ENCODE measurements around the gene ZNF573. TPM values are rescaled to one million over a fixed set of nuclear protein-coding genes. Genes with fewer than 3 reads are reported as not detected.

ZNF573 gene
- total RNA-seq, 2 donors from 2014 or later = 9.7 to 11.7 TPM

DNA sequence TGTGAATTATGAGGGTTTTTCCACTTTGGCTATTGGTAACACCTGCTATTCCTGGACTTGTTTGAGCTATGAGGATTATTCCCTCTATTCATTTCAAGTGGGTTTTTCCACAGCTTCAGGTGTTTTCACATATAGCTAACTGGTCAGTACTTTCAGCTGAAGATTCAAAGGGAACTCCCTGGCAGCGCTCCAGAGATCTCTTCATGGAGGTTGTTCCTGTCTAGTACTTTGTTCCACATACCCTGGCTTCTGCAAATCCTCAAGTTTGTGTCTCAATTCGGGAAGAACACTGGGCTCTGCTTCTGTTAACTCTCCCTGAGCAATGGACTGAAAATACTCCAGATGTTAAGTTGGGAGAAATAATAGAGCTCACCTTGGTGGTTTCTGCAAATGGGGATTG lies 54.2 kb downstream of the ZNF573 start:
- DNase-seq (no peak), ATAC-seq (replicated peaks in 1 of 2) (no peak)
- H3K27me3 Mint-ChIP-seq (ENCODE audit: low read depth) = no peaks in the 10 kb centered on the region
- H3K36me3 Mint-ChIP-seq (ENCODE audit: insufficient read depth in 2 of 2) = peaks cover 4 to 8% of the 10 kb centered on the region in 2 donors
- peaks cover 2 to 11% of the 10 kb centered on the region in 2 donors for H3K9me3 Mint-ChIP-seq
- no peak overlapping the region for H3K27ac Mint-ChIP-seq
- H3K4me1 Mint-ChIP-seq (ENCODE audit: low read depth) = no peaks in the 10 kb centered on the region
- H3K4me3 Mint-ChIP-seq = no peak overlapping the region

DNA sequence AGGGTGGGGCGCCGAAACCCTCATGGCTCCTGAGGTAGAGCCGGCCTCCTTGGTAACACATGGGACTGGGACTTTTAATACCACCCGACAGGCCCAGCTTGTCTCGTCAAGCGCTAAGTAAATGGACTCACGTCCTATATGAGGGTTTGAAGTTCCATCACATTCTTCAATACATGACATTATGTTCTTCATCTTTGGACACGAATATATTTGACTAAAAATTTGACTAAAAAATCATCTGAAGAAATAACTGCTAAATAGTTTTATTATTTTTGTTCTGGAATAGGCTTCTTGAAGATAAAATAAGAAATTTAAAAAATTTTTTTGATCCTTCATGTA lies 59.5 kb downstream of the ZNF573 start:
- Mint-ChIP-seq H3K36me3 (ENCODE audit: insufficient read depth in 2 of 2) (peaks cover 12 to 14% of the 10 kb centered on the region in 2 donors), H3K4me1 (ENCODE audit: low read depth) (peaks cover 12% of the 10 kb centered on the region), H3K4me3 (peak overlapping the region; percentile 85 to 98), H3K9me3 (peaks cover 0 to 7% of the 10 kb centered on the region in 2 donors), H3K27me3 (ENCODE audit: low read depth) (no peaks in the 10 kb centered on the region), H3K27ac (peak overlapping the region; percentile 90)
- no peak for DNase-seq
- ATAC-seq (replicated peaks in 1 of 2) = no peak

GRCh38 chr19:37719111-37719926 lies 60.1 kb downstream of the ZNF573 start, which contains the start of gene ZNF607:
Gene ZNF607 (minus strand): TSS chr19:37719761. CDS start chr19:37711618, 8,143 bp downstream.
- Mint-ChIP-seq H3K4me1 (ENCODE audit: low read depth) (peaks cover 12% of the 10 kb centered on the region), H3K27ac (peak within 1 kb of the TSS; percentile 90), H3K9me3 (peaks cover 0 to 7% of the 10 kb centered on the region in 2 donors), H3K4me3 (peak within 1 kb of the TSS; percentile 85 to 98), H3K36me3 (ENCODE audit: insufficient read depth in 2 of 2) (peaks cover 14 to 16% of the 10 kb centered on the region in 2 donors), H3K27me3 (ENCODE audit: low read depth) (no peaks in the 10 kb centered on the region)
- ATAC-seq (replicated peaks in 1 of 2) (peak; percentile 94 to 95), DNase-seq (peak; percentile 89 to 91)

DNA sequence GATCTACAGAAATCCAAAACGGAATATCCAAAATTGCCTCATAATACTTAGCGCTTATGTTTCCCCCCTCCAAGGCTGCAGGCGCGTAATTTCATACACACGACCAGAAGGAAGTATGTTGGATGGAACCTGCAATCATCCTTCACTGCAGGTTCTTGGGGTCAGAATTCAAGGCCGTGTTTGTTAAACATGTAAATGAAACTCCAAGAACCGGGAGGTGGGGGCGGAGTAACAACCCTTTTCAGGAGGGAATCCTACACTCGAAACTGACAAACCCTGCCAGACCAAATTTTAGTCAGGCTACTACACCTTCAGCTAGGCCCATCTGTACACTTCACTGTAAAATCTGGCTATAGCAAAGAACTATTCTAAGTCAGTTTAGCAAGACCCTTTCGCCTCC lies 61.1 kb downstream of the ZNF573 start:
- H3K27me3 Mint-ChIP-seq (ENCODE audit: low read depth) = no peaks in the 10 kb centered on the region
- H3K4me3 Mint-ChIP-seq = peak overlapping the region; percentile 85 to 98
- DNase-seq (no peak), ATAC-seq (replicated peaks in 1 of 2) (no peak)
- H3K27ac Mint-ChIP-seq = no peak overlapping the region
- H3K36me3 Mint-ChIP-seq (ENCODE audit: insufficient read depth in 2 of 2) = peaks cover 14 to 21% of the 10 kb centered on the region in 2 donors
- H3K4me1 Mint-ChIP-seq (ENCODE audit: low read depth) = peaks cover 12% of the 10 kb centered on the region
- H3K9me3 Mint-ChIP-seq = peaks cover 0 to 7% of the 10 kb centered on the region in 2 donors

- H3K27ac Mint-ChIP-seq = no peak overlapping the region
- no peak for ATAC-seq (replicated peaks in 1 of 2)
- peaks cover 16 to 32% of the 10 kb centered on the region in 2 donors for H3K36me3 Mint-ChIP-seq (ENCODE audit: insufficient read depth in 2 of 2)
- no peaks in the 10 kb centered on the region for H3K27me3 Mint-ChIP-seq (ENCODE audit: low read depth)
- no peak overlapping the region for H3K4me3 Mint-ChIP-seq
- no peak for DNase-seq
- H3K9me3 Mint-ChIP-seq = peaks cover 2 to 5% of the 10 kb centered on the region in 2 donors
- peaks cover 12% of the 10 kb centered on the region for H3K4me1 Mint-ChIP-seq (ENCODE audit: low read depth)
Observed at GRCh38 chr19:37716140-37716539, 63.2 kb downstream of the ZNF573 start.

GRCh38 chr19:37706052-37706605 lies 73.3 kb downstream of the ZNF573 start:
- Mint-ChIP-seq H3K36me3 (ENCODE audit: insufficient read depth in 2 of 2) (peaks cover 24 to 70% of the 10 kb centered on the region in 2 donors), H3K27me3 (ENCODE audit: low read depth) (no peaks in the 10 kb centered on the region), H3K4me1 (ENCODE audit: low read depth) (no peaks in the 10 kb centered on the region), H3K4me3 (no peak overlapping the region), H3K9me3 (peaks cover 15 to 18% of the 10 kb centered on the region in 2 donors), H3K27ac (no peak overlapping the region)
- no peak for ATAC-seq (replicated peaks in 1 of 2)
- no peak for DNase-seq

- H3K4me3 Mint-ChIP-seq = no peak overlapping the region
- H3K36me3 Mint-ChIP-seq (ENCODE audit: insufficient read depth in 2 of 2) = peaks cover 38 to 53% of the 10 kb centered on the region in 2 donors
- no peaks in the 10 kb centered on the region for H3K4me1 Mint-ChIP-seq (ENCODE audit: low read depth)
- DNase-seq (no peak), ATAC-seq (replicated peaks in 1 of 2) (no peak)
- H3K9me3 Mint-ChIP-seq = peaks cover 22 to 33% of the 10 kb centered on the region in 2 donors
- no peaks in the 10 kb centered on the region for H3K27me3 Mint-ChIP-seq (ENCODE audit: low read depth)
- no peak overlapping the region for H3K27ac Mint-ChIP-seq
Observed at GRCh38 chr19:37699057-37699456, 80.3 kb downstream of the ZNF573 start.

- H3K27ac Mint-ChIP-seq = no peak overlapping the region
- H3K36me3 Mint-ChIP-seq (ENCODE audit: insufficient read depth in 2 of 2) = peaks cover 39 to 54% of the 10 kb centered on the region in 2 donors
- H3K4me1 Mint-ChIP-seq (ENCODE audit: low read depth) = peaks cover 7% of the 10 kb centered on the region
- H3K9me3 Mint-ChIP-seq = peaks cover 23 to 33% of the 10 kb centered on the region in 2 donors
- ATAC-seq (replicated peaks in 1 of 2) (no peak), DNase-seq (no peak)
- H3K27me3 Mint-ChIP-seq (ENCODE audit: low read depth) = no peaks in the 10 kb centered on the region
- H3K4me3 Mint-ChIP-seq = no peak overlapping the region
Observed at GRCh38 chr19:37698216-37698615, 81.2 kb downstream of the ZNF573 start.

GRCh38 chr19:37695144-37695899 lies 84.1 kb downstream of the ZNF573 start:
- Mint-ChIP-seq H3K27ac (no peak overlapping the region), H3K9me3 (peaks cover 14 to 29% of the 10 kb centered on the region in 2 donors), H3K4me3 (no peak overlapping the region), H3K27me3 (ENCODE audit: low read depth) (no peaks in the 10 kb centered on the region), H3K4me1 (ENCODE audit: low read depth) (peaks cover 19% of the 10 kb centered on the region), H3K36me3 (ENCODE audit: insufficient read depth in 2 of 2) (peaks cover 36 to 47% of the 10 kb centered on the region in 2 donors)
- DNase-seq (no peak), ATAC-seq (replicated peaks in 1 of 2) (no peak)

DNA sequence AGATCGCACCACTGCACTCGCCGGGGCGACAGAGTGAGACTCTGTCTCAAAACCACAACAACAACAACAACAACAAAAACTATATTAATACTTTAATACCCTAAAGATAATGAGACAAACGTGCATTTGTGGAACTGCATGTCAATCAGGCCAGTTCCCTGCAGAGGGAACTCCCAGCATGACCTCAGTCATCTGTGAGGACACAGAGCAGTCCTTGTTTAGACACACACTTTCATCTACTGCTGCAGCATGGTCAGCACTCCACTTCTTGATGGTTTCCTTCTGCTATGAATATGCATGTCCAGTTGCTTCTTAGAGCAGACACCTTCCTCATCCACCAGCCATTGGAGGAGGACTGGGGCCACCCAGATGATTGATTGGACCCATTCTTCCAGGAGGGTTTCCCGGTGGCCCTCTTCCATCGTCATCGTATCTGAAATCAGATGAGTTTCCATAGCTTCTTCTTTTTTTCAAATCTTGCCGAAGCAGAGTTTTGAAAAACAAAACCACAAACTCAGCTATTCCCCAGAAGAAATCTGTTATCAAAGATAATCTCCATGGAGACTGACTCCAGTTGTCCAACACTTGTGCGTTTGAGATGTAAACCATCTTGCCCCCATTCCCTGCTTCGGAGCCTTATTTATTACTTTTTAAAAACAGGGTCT lies 86.3 kb downstream of the ZNF573 start:
- Mint-ChIP-seq H3K4me3 (peak overlapping the region; percentile 70 to 92), H3K9me3 (peaks cover 3 to 14% of the 10 kb centered on the region in 2 donors), H3K4me1 (ENCODE audit: low read depth) (peaks cover 19% of the 10 kb centered on the region), H3K27me3 (ENCODE audit: low read depth) (no peaks in the 10 kb centered on the region), H3K36me3 (ENCODE audit: insufficient read depth in 2 of 2) (peaks cover 20 to 30% of the 10 kb centered on the region in 2 donors), H3K27ac (no peak overlapping the region)
- ATAC-seq (replicated peaks in 1 of 2) (no peak), DNase-seq (no peak)

- ATAC-seq (replicated peaks in 1 of 2) = peak; percentile 90 to 93
- peak; percentile 79 to 85 for DNase-seq
- H3K4me3 Mint-ChIP-seq = peak overlapping the region; percentile 92 to 98
- peaks cover 6 to 10% of the 10 kb centered on the region in 2 donors for H3K9me3 Mint-ChIP-seq
- H3K36me3 Mint-ChIP-seq (ENCODE audit: insufficient read depth in 2 of 2) = peaks cover 13 to 27% of the 10 kb centered on the region in 2 donors
- no peaks in the 10 kb centered on the region for H3K27me3 Mint-ChIP-seq (ENCODE audit: low read depth)
- H3K27ac Mint-ChIP-seq = peak overlapping the region; percentile 94
- H3K4me1 Mint-ChIP-seq (ENCODE audit: low read depth) = peaks cover 19% of the 10 kb centered on the region
Observed at GRCh38 chr19:37691881-37692504, 87.4 kb downstream of the ZNF573 start.
